Vagina (tissue), 2 donors: Measurements from ENCODE around the gene NRSN1. TPM values are rescaled to one million over a fixed set of nuclear protein-coding genes. Genes with fewer than 3 reads are reported as not detected.

Experiments
- DNase-seq, 2 donors: peaks; one replicate each; pipeline ENCODE4 v3.0.0-alpha.2; 2017; ENCODE audit errors: extremely low spot score in 2 of 2
- H3K27ac ChIP-seq: fragments of 200-600 bp; sonication (generic); one replicate; pipeline ENCODE4 v1.5.1; 2019
- H3K27me3 ChIP-seq: fragments of 200-600 bp; sonication (generic); one replicate; pipeline ENCODE4 v1.5.1; 2019
- H3K36me3 ChIP-seq, 2 donors: fragments of 200-600 bp; sonication (generic); one replicate each; pipeline ENCODE4 v1.5.1; 2017 to 2019
- H3K4me1 ChIP-seq: fragments of 200-600 bp; sonication (generic); one replicate; pipeline ENCODE4 v1.5.1; 2019
- H3K4me3 ChIP-seq, 2 donors: fragments of 200-600 bp; sonication (generic); 1 replicate in 1 of 2; 2 replicates in 1 of 2; pipeline ENCODE4 v1.5.1; 2016 to 2019
- H3K9me3 ChIP-seq: fragments of 200-600 bp; sonication (generic); one replicate; pipeline ENCODE4 v1.5.1; 2019
- CTCF ChIP-seq, 3 experiments: fragments of 450-650 bp in 2 of 3; fragments of 200-600 bp in 1 of 3; sonication (generic) in 1 of 3; IDR thresholded peaks; one replicate each; pipeline ENCODE4 v1.5.1; 2017 to 2019; ENCODE audit warnings: antibody characterized with exemption in 3 of 3, mild to moderate bottlenecking in 2 of 3, moderate library complexity in 2 of 3
- POLR2A ChIP-seq, 2 donors: fragments of 450-650 bp; IDR thresholded peaks; one replicate each; pipeline ENCODE4 v1.6.1; 2017; ENCODE audit warnings: antibody characterized with exemption in 2 of 2, mild to moderate bottlenecking in 2 of 2, moderate library complexity in 2 of 2
- POLR2AphosphoS5 ChIP-seq, 2 donors: sonication (generic); formaldehyde crosslinking; IDR thresholded peaks; one replicate each; pipeline ENCODE4 v1.9.0; 2017; ENCODE audit warnings: antibody characterized with exemption in 2 of 2, mild to moderate bottlenecking in 2 of 2, low read depth in 1 of 2; ENCODE audit not compliant: insufficient read depth in 1 of 2
- intact Hi-C: fragments of 100-400 bp; cut with DNase I; formaldehyde crosslinking; loops from one replicate; pipeline ENCODE4 v1.15.1; 2023
- total RNA-seq: library from RNA; depleted of rRNA; stranded (reverse); fragments of >200 nt; gene quantifications from one replicate; pipeline ENCODE4 v1.2.3, GENCODE V29; 2016

The NRSN1 gene
- total RNA-seq, 1 donor from 2014 or later = 1.5 TPM

DNA sequence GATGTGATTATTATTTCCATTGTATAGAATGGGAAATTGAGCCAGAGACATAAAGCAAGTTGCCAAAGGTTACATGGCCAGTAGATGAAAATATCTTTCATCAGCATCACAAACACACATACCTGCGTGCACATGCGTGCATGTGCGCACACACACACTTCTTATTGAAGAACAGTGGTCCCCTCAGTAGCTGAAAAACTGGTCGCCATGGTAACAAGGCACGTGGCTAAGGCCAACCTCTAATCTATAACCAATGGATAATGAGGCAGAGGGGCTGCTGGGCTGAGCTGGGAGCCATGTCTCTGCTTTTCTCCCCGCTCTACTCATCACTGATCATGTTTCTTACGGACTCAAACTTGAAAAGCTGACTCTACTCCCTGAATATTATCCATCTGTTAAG, 60.3 kb downstream of the NRSN1 start:
- intact Hi-C loops = no loop called here
- TF ChIP-seq CTCF (IDR thresholded peaks at IDR 0.05) (no peak), POLR2AphosphoS5 (IDR thresholded peaks at IDR 0.05; ENCODE audit: insufficient read depth in 1 of 2, low read depth in 1 of 2) (no peak), POLR2A (IDR thresholded peaks at IDR 0.05) (no peak)
- no peaks in the 10 kb centered on the region for H3K36me3 ChIP-seq
- H3K4me1 ChIP-seq = no peaks in the 10 kb centered on the region
- no peak for DNase-seq
- H3K27me3 ChIP-seq = no peaks in the 10 kb centered on the region
- H3K9me3 ChIP-seq = no peaks in the 10 kb centered on the region
- no peak overlapping the region for H3K27ac ChIP-seq
- H3K4me3 ChIP-seq = no peak overlapping the region

DNA sequence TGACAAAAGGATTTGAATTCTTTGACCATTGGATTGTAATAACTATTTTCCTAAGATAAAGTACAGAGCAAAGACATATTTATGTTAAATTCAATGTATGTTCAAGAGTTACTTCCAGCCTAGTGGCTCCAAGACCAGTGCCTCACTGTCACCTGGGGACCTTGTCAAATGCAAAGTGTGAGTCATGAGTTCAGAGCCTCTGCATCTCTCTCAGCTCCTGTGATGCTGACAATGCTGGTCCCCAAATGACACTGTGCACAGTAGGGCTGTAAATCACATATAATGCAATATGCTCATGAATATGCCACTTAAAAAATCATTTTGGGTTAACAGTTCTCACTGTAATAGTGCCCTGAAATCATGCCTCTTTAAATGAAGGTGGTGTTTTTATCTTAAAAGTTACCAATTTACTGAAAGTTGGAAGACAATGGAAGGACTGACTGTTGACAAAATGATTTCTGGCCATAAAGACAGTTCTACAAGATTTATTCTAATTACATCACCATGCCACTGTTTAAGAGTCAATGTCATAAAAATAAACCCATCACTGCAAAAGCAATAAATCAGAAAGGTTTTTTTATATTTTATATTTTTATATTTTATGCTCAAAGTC, 62.1 kb downstream of the NRSN1 start:
- Histone ChIP-seq H3K27me3 (no peaks in the 10 kb centered on the region), H3K4me3 (no peak overlapping the region), H3K4me1 (no peaks in the 10 kb centered on the region), H3K36me3 (no peaks in the 10 kb centered on the region), H3K27ac (no peak overlapping the region), H3K9me3 (no peaks in the 10 kb centered on the region)
- no peak for TF ChIP-seq POLR2A (IDR thresholded peaks at IDR 0.05)
- no peak for TF ChIP-seq CTCF (IDR thresholded peaks at IDR 0.05)
- TF ChIP-seq POLR2AphosphoS5 (IDR thresholded peaks at IDR 0.05; ENCODE audit: insufficient read depth in 1 of 2, low read depth in 1 of 2) = no peak
- intact Hi-C loops = no loop called here
- no peak for DNase-seq

DNA sequence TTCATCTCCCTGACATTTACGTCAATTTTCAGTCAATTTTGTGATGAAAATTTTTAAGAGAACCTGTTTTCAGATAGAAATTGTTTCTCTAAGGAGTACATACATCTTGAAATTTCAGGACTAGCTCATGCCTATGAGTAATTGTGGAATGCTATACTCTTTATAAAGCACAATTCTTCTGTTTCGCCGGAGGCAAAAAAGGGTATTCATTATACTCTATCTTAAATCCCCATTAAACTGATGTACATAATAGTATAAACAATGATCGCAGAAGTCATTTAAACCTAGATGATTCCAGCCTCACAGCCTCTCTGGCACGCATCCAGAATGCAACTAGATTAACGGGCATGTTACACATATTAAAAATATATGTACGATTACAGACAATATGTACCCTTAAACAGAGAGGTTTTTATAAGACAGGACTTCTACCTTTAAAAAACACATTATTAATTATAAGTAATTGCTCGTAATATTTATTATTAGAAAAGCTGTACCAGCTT, 62.6 kb downstream of the NRSN1 start:
- intact Hi-C loops = no loop called here
- DNase-seq = no peak
- H3K4me1 ChIP-seq = no peaks in the 10 kb centered on the region
- no peaks in the 10 kb centered on the region for H3K36me3 ChIP-seq
- H3K9me3 ChIP-seq = no peaks in the 10 kb centered on the region
- H3K4me3 ChIP-seq = no peak overlapping the region
- H3K27me3 ChIP-seq = no peaks in the 10 kb centered on the region
- no peak for TF ChIP-seq CTCF (IDR thresholded peaks at IDR 0.05)
- no peak overlapping the region for H3K27ac ChIP-seq

GRCh38 chr6:24191346-24191745, 65.3 kb downstream of the NRSN1 start:
- H3K9me3 ChIP-seq = no peaks in the 10 kb centered on the region
- no peaks in the 10 kb centered on the region for H3K36me3 ChIP-seq
- no peak overlapping the region for H3K27ac ChIP-seq
- intact Hi-C loops = no loop called here
- no peak for TF ChIP-seq CTCF (IDR thresholded peaks at IDR 0.05)
- TF ChIP-seq POLR2AphosphoS5 (IDR thresholded peaks at IDR 0.05; ENCODE audit: insufficient read depth in 1 of 2, low read depth in 1 of 2) = no peak
- TF ChIP-seq POLR2A (IDR thresholded peaks at IDR 0.05) = no peak
- H3K4me1 ChIP-seq = no peaks in the 10 kb centered on the region
- H3K4me3 ChIP-seq = no peak overlapping the region
- H3K27me3 ChIP-seq = no peaks in the 10 kb centered on the region
- no peak for DNase-seq

GRCh38 chr6:24193364-24193763, 67.3 kb downstream of the NRSN1 start:
- H3K4me3 ChIP-seq = no peak overlapping the region
- intact Hi-C loops = no loop called here

More at GRCh38 chr6:24193364-24193763, 67.3 kb downstream of the NRSN1 start:
- no peaks in the 10 kb centered on the region for H3K27me3 ChIP-seq
- H3K9me3 ChIP-seq = no peaks in the 10 kb centered on the region
- no peak for DNase-seq
- H3K36me3 ChIP-seq = no peaks in the 10 kb centered on the region
- no peak for TF ChIP-seq POLR2AphosphoS5 (IDR thresholded peaks at IDR 0.05; ENCODE audit: insufficient read depth in 1 of 2, low read depth in 1 of 2)
- no peak for TF ChIP-seq POLR2A (IDR thresholded peaks at IDR 0.05)
- no peak for TF ChIP-seq CTCF (IDR thresholded peaks at IDR 0.05)
- no peak overlapping the region for H3K27ac ChIP-seq
- no peaks in the 10 kb centered on the region for H3K4me1 ChIP-seq
